Stimulated activated CD4-positive, alpha-beta T cell treated with anti-CD3 and anti-CD28 coated beads, Interleukin-1b, Interleukin-23, amount 100 ng/mL, for 1 hour (primary cell): ENCODE data around the gene BHLHE41.

Experiments
- DNase-seq, 2 donors: peaks; one replicate each; pipeline ENCODE4 v3.0.0-alpha.2; 2020; ENCODE audit warnings: low read depth in 2 of 2

BHLHE41 gene

DNA sequence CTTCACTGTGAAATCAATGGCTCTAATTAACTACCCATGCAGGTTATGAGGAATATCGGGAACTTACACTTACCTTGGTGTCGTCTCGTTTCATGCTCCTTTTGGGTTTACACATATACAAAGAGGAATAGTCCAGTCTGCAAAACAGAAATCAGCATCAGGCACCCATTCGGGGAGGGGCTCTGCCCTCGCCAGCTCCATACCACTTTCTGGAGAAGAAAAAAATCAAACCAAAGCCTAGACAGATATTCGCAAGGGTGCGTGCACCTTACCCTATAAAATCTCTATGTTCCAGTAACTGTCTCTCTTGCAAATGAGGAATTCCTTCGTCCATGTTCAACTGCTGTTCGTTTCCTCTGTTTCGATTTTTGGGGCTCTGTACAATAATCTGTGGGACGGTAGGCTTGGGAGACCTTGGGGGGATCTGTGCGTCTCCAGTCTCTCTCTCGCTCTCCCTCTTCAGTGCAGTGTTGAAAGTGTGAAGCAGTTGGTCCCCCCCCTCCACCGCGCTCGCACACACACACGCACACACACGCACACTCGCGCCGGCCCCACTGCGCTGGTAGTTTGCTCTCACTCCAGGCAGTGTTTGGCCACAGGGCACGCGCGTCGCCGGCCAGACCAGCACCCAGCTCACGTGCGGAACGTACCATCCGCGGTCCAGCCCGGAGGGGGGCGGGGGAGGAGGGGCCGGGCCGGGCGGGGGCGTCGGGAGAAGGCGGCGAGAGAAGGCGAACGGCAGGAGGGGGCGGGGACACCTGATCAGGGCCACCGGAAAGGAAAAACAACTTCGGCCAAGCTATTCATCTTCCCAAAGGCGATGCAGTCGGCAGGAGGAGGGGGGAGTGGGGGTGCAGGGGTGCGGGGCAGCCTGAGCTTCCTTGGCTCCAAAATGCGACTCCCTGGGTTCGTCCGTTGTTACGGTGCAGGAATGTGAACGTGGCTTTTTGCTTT, at the start of gene BHLHE41:
Gene BHLHE41, minus strand, starts transcription at position 592 of the 954 bp plus-strand sequence. Its CDS starts 258 bp downstream, at position 334.
- DNase-seq: no peak

DNA sequence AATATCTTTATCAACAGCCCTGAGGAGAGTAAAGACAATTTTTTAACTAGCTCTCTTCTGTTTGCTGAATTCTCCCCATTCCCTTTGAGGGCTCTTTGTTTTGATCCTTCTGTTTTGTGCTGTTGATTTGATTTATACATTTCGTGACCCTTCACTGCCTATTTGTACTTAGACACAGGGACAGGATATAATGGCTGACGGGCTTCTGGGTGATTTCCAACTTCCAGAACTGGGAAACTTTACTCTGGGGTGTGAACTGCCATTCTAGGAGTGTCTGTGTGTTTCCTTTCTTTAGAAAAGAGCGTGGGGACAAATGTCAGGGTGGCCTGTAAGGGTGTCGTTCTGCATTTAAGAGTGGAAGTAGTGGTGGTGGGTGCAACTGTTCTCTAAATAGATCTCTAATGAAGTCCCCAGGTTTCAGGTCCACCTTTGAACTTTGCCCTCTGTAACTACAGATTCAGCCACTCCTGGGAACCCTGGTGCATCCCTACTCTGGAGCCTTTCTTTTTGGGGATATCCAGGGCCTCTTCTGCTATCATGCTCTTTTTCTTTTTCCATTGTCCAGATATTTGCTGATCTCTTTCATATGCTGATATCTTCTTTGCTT, 48.2 kb upstream of the BHLHE41 start:
- DNase-seq: no peak

DNA sequence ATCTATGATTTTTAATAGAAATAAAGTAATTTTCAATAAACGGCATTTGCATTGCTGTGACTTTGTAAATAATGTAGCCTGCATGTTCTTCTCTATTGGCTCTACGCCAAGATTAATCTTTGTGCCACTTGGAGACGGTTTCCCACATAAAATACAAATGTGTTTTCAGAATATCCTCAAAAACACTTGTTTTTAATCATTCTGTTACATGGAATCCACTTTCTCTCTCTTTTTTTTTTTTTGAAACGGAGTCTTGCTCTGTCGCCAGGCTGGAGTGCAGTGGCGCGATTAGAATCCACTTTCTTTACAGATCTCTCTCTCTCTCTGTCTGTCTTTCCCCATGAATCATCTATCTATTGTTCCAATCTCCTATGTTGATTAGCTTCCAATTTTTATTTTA, 47.7 kb upstream of the BHLHE41 start:
- DNase-seq: no peak

DNA sequence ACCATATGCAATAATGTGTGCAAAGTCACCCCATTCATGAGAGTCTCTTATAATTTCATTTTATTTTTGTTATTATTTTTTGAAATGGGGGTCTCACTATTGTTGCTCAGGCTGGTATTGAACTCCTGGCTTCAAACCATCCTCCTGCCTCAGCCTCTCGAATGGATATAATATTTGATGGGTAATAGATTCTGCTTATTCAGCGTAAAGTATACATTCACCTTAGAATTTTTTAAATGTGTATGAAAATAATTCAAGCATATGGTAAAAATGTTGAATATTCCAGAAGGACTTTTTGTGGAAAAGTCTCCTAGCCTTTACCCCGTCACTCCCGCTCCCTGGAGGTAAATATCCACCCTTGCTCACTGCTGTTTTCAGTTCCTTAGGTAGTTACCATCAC, 47.2 kb upstream of the BHLHE41 start:
- no peak for DNase-seq

DNA sequence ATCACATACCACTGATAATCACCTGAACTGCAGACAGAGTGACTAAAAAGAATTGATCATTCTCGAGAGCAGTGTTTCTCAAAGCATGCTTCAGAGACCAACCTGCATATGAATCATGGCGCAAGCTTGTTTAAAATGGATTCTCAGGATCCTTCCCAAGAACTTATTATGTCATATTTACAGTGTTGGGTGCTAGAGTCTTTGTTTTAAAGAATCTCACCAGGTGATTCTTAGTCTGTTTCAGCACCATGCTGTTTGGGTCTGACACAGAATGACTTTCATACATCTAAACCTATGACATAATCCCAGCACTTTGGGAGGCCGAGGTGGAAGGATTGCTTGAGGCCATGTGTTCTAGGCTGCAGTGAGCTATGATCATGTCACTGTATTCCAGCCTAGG, 39.3 kb upstream of the BHLHE41 start:
- DNase-seq: no peak

DNA sequence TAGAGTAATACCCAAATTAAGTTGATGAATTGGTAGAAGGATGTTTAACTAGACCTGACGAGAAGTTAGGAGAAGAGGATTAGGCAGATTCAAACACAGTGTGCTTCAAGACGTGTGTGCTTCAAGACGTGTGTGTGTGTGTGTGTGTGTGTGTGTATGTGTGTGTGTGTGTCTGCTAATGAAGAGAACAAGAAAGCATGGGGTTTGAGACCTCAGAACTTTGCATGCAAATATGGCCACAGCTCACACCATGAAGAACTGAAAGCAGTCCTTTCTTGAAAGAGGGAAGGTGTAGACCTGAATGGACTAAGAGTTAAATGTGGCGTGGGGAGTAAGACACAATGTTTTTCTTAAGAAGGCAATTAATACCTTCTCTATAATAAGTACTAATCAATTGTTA, 38.1 kb upstream of the BHLHE41 start:
- no peak for DNase-seq

DNA sequence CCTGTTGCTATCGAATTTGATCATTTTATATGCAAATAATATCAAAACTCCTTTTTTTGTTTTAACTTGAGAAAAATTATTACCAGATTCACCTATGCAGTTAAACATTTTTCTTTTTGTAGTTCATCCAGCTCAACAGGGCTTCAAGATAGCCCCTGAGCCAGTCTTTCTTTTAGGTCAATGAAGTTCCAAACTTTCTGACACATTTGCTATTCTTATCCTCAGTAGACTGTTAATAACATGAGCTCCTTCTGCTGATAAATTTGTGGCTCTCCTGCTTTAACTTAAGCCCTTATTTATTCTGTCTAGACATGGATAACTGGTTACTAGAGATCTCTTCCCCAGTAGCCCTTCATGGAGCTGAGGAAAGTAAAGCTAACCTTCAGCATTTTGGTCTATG, 37.3 kb upstream of the BHLHE41 start:
- no peak for DNase-seq

DNA sequence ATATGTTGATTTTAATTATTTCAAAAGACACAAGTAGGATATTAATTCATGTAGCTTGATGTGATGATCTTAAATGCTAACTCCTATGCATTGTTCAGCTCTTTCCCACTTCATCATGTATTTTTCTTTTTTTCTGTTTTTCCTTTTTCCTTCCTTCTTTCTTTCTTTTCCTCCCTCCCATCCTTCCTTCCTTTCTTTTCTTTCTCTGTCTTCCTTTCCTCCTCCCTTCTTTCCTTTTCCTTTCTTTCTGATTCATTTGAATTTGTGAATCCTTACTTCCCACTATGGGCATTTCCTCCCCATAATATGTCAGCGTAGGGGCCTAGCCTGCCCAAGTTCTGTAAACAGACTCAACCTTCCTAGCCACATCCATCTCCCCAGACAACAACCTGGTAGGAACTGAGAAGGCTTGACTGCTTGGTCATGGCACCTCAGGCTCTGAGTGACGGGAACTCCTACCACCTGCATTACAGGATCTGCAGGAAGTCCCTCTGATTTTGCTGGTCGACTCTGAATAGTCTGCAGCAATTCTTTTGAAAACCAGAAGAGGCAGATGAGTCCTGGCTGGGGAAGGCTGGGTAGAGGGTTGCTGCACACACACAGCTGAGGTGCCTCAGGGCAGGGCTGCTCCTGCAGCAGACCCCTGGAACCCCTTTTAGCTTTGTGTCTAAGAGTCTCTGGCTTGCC, 33.4 kb upstream of the BHLHE41 start:
- DNase-seq: no peak

DNA sequence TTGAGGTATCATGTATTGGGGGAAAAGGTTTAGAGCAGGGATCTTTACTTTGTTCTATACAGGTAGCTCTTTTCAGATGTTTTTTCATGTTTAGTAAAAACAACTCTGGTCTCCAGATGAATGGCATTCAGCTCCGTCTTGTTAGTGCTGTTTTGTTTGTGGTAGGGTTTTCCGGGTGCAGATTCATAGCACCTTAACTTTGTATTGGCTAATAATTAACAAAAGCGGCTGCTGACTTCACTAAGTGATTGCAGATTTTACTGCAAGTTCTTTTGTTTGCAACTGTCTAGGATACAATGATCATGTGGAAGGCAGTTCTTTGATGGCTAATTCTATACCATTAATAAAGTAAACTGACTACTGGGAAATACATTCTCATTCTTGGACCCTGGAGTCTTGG, 32.2 kb upstream of the BHLHE41 start:
- no peak for DNase-seq

DNA sequence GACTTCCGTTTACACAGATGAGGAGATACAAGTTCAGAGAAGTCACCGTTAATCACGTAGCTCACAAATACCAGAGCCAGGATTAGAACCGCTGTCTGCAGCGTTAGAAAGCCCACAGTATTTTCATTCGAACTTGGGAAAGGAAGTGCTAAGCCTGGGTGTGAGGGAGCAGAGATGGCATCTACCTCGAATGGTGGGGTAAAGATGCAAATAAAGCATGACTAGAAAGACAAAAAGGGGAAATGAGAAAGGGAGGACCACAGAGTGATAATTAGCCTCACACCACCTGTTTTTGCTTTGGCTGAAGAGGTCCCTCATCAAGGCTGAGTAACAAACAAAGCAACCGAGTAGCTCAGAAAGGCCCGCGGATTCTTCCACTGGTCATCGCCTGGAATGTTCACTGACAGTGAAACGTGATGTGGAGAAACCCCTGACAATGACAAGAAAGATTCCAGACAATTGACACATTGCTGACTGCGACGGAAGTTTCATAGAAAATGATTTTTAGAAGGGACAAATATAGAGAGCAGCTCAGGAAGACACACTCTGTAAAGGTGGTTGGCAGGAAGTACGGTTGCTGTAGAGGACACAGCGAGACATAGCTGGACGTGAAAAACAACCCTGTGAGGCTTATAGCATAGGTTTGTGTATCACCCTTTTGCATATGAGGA, 31.5 kb upstream of the BHLHE41 start:
- no peak for DNase-seq

DNA sequence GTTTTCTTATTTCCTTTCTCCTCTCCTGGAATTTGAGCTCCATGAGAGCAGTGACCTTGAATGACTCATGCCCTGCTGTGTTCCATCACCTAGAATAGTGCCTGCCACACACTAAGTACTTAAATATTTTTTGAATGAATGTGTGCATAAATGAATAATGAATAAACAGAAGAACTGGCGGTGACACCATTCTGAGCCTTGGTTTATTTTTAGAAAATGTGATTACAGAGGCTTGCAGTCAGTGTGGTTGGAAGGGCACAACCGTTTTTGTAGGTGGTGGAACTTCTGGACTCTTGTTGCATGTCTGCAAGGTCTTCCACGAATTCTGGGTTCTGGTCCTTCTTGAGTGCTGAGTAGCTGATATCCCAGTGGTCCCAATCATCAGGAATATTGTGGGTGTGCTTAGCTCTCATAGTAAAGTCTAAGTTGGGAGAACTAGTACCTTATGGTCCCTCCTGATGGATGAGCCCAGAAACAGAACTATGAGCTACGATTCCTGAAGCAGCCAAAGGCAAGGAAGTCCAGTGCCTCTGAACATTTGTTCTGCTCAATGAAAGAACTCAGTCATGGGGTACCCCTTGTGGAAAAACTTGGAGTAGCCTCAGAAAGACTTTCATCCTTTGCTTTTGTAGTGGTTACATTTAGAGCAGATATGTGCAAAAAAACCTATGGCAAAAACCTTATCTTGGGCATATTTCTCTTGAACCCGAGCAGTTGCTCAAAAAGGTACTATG, 28.8 kb upstream of the BHLHE41 start:
- DNase-seq: no peak

DNA sequence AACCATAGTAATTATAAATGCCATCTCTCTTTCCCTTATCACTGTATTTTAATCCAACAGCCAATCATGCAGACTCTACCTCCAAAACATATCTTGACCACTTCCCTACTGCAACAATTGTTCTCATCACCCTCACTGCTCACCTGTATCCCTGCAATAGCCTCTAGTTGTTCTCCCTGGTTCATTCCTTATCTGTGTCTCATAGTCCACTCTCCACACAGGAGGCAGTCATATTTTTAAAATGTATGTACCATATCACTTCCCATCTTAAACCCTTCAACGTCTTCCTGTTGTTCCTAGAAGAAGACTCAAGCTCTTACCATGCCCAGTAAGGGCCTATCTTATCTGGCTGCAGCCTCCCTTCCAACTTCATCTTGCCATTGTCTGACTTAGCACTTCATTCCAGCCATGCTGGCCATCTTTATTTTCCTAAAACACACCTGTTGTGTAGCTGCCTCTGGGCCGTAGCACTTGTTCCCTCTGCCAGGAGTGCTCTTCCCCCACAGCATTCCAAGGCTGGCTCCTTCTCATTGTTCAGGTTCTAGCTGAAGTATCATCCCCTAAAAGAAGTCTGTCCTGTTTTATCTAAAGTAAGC, 27.8 kb upstream of the BHLHE41 start:
- no peak for DNase-seq

DNA sequence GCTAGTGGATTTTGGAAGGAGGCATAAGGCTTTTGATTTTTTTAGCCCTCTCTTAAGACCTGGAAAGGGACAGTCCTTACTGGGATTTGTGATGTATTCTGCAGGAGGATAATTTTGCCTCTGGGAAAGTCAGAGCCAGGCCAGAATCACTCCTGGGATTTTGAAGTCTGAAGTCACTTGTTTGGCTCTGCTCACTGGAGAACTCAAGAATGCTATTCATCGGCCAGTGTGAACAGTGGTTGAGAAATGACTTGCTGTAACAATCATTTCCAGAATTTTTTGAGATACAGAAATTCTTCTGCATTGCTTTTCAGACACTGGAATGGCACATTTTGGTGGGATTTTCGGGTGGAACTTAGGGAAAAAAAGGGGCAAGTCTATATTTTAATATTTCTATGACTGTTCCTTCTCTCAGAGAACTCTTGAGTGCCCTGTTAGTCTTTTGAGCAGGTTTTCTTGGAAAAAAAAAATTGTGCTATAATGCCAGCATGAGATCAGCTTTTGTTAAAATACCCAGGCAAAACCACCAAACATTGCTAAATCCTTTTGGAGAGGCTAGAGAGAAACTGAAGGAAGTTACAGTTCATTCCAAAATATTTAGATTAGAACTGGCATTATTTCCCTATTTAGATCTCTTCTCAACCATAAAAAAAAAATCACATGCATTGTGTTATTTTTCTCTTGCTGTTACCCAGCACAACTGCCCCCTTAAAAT, 26.1 kb upstream of the BHLHE41 start:
- no peak for DNase-seq

DNA sequence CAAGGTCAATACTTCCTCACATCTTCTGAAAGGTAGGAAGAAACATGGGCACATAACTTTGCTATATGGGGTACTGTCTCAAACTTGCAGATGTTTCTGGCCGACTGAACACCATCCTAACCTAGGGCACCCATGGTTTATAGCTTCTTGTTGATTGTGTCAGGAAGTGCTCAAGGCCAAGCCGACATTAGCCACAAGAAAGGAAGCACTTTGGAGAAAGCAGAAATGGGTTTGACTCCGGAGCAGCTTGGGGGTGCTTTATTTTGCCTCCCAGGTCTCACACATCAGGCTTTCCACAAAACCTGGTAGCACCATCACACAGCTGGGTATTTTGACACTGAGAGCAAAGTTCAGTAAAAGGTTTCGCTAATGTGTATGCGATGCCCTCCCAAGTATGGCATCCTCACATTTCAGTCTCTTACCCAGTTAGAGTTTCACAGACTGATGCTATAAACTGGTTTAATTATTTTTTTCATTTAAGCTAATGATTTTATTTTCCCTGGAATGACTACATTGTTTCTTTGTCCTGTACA, 25.2 kb upstream of the BHLHE41 start:
- DNase-seq: no peak

DNA sequence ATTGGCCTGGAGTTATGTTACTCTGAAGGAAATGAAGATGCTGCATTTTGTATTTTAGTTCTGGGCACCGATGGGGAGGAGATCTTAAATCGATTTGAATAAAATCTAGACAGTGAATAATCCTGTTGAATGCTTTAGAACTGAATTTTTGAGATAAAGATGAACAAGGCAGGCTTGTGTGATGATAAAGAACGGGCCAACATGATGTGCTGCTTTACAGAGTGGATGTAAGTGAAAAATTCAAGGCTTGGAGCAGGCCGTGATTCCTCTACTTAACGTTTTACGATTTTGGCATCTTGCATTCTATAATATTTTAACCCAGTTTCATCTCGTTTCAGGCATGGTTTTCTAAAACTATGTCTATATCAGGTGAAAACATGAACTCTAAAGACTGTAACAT, 23.5 kb upstream of the BHLHE41 start:
- DNase-seq: no peak

DNA sequence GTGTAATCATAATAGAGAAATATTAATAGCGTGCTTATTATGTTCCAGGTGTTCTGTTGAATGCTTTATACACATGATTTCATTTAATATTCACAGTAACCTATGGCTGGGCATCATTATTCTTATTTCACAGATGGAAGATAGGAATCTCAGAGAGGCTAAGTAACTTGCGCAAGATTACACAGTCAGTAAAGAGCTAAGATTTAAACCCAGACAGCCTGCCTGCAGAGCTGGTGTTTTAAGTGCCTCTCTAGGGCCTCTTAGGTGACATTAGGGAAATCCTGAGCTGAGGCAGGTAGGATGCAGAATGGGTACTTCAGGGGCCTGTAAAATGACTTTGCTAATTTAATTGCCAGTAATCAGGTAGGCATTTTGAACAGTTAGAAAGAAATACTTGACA, 18.5 kb upstream of the BHLHE41 start:
- no peak for DNase-seq

DNA sequence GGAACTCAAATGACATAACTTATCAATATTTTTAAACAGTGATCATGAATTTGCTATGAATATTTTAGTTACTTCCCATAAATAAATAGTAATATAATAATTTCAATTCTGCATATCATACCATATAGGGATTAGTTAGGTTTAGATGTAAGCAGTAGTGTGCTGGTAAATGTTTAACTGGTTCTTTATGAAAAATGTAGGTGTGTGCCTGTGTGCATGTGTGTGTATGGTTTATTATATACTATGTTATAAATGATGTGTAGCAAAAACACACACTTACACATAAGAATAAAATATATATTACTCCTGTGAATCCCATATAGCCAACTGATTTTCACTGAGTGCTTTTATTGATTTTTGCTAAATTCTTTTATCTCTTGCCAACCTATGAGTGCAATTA, 14.0 kb upstream of the BHLHE41 start:
- no peak for DNase-seq

DNA sequence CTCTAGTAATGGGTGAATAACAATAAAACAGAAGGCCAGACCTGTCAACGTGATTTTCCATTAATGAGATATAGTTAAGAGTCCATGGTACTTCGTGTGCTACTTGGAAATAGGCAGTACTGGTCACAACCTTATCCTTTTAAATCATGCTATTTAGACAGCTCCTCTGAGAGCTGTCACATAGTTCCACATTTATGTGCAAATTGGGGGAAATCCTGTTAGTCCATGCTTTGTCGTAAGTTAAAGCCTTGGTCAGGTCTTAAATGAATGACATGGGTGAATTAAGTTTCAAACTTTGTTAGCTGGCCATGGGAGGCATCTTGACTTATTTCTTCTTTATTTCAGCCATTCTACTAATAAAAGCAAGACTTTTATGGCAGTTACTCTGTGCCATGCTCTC, 11.9 kb upstream of the BHLHE41 start:
- DNase-seq: no peak

DNA sequence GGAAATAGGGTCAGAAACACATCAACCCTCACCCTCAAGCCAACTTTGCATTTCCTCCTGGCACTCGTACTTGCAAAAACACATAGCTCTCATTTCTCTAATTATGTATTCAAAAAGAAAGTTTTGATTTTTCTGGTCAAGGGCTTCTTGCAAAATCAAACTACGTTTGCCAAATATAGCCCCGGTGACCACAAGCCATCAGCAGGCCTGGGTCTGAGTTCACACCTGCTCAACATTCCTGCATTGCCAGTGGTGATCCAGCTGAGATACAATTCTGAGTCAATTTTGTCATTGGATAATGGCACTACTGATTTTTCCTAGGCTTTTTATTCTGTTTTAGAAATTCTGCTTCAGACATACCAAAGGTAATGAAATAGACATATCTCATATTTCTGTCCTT, 10.7 kb upstream of the BHLHE41 start:
- DNase-seq: no peak

DNA sequence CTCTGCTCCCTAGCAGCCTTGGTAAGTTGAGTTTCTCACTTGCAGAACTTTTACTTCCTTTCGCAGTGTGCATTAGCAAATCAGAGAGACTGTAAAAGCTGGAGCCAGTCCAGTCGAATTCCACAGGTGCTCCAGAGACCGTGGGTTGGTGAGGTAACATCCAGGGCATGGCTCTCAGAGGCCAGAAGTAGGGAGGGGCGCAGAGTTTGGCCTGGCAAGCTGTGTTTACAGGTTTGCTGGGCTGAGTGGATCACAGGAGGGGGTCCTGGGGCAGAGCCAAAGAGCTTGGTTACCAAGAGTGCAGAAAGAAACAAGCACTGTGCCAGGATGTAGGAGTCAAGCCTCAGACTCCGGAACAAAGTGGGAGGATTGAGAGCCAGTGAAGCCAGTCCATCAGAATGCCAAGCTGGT, 10.2 kb upstream of the BHLHE41 start:
- no peak for DNase-seq
